ENCODE results near the gene CD55.
"Not testable (repeated sequence)": the region's sequence is repeated elsewhere in the genome, so short reads cannot be mapped to it uniquely, and the experiment has no call there.

Gene CD55

DNA sequence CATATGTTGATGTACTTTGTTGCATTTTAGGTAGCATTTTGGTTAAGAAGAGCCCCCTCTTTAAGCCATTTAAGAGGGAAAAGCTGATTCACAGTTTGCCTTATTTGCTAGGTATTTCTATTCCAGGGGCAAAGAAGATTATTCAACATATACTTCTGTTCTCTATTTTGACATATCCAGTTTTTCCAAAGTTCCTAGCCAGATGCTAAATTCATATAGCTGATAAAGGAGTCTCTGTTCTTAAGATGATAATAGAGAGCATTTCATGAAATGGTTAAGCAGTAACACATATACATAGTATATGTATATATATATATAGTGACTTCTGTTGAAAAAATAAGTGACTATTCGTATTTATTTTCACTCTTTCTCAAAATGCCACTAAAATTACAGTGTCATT, 15.5 kb upstream of the CD55 start:
- DNase-seq (ENCODE audit: low read depth): no peak

DNA sequence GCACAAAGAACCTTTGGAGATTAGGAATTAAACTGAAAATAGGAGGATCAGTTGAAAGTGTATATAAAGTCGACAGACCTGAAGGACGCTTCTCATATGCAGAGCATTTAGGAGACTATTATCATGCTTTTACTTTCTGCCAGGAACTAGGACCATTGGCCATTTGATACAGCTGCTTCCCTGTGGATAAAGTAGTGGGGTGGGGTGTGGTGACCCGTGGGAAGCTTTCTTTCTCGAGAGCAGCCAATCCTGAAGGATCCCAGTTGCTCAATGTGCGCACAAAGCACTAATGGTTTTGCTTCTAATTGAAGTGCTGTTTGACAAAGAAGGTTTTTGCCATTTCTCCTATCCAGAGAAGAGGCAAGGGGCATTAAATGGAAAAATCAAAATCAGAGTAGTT, 14.9 kb upstream of the CD55 start:
- DNase-seq (ENCODE audit: low read depth): no peak

DNA sequence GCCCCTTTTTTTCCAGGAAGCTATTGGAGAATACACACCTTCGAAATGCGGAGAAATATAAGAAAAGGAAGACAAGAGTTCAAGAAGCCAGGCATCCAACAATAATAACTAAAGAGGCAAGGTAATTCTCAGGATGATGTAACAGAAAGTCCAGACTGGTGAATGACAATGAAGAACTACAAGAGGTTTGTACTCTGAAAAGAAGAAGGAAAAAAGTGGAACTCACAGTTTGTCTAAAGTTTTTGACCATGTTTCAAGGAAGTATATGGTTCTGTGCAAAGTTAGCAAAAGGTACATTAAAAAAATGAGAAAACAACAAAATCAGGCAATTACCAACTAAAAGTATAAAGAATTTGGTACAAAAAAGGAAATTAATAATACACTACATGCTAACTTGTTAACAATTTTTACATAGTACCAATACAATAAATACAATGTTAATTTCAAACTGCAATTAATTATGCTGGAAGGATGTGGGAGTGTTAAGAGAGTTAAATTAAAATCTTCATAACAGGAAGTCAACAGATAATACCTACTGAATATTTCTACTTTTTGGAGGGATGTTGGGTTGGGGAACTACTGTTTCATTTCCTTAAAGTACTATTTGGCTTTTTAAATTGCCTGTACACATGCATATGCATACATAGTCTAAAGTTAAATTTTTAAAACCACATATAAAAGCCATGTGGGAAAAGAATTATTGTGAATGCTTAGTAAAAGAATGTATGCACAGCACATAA, 12.9 kb upstream of the CD55 start:
- DNase-seq (ENCODE audit: low read depth): no peak

DNA sequence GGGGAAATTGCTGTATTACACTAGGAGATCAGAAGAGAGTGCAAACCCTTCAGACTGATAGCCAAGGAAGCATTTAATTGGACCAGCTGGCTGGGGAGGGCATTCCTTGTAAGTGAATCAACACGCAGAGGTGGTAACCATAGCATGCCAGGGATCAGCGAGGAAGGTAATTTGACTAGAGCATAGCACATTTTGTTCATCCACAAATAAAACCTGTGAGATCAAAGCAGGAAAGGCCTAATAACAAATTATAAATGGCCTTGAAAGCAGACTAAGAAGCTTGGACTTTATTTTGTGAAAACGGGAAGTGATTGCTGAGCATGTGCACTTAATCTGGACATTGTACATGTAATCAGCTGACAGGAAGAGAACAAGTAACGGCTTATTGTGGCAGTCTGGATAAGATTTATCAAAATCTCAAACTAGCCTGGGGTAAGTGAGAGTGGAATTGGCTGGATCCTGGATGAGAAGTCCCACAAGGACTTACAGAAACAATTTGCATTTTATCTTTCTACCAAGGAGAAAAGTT, 11.7 kb upstream of the CD55 start:
- no peak for DNase-seq (ENCODE audit: low read depth)

DNA sequence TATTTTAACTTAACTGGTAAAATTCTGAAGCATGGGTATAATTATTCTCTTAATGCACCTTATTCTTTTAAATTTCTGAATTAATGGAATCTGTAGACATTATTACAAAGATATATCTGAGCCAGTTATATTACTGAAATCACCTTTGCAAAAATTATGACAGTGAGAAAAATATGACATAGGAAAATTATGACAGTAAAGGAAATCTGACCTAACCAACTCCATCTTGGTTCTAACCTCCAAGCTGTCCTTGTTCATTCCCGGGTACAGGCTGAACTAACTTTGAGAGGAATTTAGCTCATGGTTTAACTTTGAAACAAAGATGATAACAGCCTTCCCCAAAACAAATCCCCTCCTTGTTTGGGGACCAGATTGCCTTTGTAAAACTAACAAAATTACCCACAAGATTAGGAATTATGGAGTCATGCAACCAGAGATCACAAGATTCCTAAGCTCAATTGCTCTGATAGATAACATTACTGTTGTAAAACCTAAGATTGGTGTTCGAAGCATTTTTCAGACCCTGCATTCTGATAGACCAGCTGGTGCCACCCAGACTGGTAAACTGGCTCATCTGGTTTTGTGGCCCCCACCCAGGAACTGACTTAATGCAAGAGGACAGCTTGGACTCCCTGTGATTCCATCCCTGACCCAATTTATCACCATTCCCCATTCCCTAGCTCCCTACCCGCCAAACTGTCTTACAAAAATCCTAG, 9.4 kb upstream of the CD55 start:
- no peak for DNase-seq (ENCODE audit: low read depth)

DNA sequence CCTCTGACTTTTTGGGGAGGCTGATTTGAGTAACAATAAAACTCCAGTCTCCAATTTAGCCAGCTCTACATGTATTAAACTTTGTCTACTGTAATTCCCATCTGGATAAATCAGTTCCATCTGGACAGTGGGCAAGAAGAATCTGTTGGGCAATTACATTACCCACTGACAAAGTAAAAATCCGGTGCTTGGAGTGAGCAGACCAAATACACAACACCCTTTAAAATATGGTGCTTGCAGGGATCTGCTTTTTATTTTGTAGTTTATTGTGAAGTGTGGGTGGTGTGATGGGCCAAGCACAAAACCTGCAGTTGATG, 8.9 kb upstream of the CD55 start:
- no peak for DNase-seq (ENCODE audit: low read depth)

DNA sequence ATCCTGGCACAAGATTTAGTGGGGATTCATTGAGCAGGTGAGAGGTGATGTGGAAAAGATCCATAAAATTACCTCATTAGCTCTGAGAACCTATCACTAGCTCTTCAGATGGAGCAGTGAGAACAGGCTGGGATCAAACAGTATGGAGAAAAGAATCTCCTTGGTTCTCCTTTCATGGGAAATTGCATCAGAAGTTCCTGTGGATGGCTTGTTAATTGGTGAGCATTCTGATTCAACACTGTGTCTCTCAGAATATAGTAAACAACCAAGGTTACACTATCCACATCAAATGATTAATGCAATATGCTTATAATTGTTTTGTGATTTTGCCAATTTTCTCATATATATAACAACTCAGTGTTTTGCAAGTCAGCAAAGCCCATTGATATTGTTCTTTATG, 8.3 kb upstream of the CD55 start:
- no peak for DNase-seq (ENCODE audit: low read depth)

DNA sequence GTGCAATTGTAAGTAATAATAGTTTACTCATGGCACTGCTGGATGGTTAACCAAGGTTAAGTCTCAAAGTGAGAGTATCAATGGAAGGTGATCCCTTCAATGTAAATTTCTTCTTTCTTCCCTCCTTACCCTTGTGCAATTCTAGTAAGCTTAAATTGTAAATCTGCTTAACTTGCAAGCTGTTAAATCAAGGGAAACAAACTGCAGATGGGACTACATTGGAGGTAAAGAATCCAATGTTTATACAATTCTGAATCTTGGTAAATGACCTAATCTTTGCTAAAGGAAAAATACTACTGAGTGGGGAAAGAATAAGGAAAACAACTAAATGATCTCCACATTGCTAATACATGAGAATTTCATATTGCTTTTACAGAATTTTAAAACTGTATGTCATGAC, 6.7 kb upstream of the CD55 start:
- no peak for DNase-seq (ENCODE audit: low read depth)

DNA sequence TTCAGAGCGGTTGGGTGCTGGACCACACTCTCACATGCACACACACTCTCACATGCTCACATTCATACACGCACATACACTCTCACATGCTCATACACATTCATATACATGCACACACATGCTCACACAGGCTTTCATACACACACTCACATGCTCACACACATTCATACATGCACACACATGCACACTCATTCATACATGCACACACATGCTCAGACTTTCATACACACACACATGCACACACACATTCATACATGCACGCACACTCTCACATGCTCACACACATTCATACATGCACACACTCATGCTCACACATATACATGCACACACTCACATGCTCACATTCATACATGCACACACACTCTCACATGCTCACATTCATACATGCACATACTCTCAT, 6.0 kb upstream of the CD55 start:
- DNase-seq (ENCODE audit: low read depth): no peak

DNA sequence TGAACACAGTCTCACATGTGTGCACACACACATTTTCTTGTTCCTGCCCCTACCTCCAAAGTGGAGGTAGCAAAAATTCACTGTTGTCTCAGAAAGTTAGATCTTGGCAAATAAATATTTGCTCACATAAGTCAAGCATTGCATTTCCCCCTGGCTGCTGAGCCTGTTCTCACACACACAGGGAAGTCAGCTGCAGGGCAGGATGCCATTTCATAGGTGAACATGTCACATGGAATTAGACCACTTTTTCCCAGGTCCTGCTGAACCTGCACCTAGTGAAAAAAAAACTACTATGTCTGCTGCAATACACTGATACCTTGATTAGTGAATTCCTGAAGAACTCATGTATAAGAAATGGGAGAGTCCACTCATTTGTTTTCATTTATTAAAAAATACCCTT, 5.3 kb upstream of the CD55 start:
- DNase-seq (ENCODE audit: low read depth): no peak

DNA sequence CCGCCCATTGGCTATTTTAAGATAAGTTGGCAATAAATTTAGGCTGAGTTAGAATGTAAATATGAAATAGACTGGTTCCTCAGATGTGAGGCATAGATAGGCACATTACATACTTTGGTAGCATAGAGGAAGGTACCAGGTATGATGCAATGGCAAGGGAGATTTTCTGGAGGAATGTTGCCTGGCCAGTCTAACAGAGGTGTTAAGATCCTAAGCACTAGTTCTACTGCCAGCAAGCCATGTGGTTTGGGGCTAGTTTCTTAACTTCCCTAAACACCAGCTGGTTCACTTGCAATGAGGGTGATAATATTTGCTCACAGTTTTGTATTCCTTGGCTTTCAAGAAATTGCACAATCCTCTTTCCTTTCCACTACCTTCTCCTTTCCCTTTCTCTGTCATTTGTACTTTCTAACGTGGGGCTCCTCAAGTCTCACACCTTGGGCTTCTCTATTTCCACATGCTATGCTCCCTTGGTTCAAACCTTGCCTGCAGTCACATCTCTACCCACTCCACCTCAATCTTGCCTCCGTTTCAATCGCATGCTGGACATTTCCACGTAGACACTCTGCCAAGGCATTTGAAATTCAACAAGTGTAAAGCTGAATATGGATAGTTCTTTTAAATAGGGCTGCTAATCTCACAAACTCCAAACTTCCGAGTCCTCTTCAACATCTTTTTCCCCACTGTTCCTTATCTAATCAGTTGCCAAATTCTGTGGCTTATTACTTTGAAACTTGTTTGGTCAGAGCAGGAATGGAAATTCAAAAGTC, 4.7 kb upstream of the CD55 start:
- no peak for DNase-seq (ENCODE audit: low read depth)

DNA sequence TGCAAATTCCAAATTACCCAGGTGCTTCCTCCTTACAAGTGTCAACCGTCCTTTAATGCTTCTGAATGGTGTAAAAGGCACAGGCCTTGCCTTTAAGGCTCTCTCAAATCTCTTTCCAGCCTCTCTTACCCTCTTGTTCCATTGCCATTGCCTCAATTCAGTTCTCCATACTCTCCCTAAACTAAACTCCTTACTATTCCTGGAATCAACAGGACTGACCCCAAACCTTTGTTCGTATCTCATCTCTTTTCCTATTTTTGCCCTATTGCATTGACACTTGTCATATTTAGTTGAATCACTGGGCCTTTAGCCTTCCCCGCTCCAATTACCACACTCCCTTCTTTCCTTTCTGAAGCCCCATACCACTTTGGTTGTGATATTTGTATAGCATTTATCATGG, 3.9 kb upstream of the CD55 start:
- DNase-seq (ENCODE audit: low read depth): no peak

DNA sequence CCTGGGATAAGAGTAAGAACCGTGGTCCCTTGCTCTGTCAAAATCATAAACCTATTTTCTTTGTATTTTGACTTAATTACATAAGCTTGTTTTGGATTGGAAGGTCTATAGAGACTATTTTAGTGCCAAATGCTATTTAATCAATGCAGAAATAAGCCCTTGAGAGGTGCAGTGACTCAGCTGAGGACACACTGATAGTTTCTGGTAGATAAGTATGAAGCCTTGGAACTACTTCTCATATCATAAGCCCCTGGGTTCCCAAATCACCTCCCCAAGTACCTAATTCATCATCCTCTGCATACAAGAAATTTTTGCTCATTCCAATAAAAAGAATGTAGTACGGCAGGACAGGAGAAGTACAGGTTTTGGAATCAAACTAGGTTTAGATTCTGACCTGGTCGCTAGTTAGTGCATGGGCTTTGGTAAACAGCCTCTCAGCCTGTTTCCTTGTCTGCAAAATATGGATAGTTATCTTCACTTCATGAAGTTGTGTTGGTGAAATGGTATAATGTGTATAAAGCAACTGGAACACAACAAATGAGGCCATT, 3.3 kb upstream of the CD55 start:
- no peak for DNase-seq (ENCODE audit: low read depth)

DNA sequence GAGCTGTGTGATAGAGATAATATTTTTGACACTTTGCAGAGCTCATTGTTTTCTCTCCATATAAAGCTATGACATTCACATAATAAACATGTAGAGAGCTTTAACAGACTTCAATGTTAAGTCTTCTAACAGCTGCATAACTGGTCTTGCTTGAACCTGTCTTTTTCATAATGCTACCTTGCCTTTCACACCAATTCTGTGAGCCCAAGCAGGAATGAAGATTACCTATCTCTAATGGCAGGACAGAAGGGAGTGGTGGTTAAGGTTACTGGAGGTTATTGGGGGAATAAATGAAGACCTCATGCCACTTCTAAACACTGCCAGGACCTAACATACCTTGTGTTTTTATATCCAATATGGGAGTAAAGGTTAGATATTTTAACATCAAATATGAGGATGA, 2.3 kb upstream of the CD55 start:
- DNase-seq (ENCODE audit: low read depth): no peak

DNA sequence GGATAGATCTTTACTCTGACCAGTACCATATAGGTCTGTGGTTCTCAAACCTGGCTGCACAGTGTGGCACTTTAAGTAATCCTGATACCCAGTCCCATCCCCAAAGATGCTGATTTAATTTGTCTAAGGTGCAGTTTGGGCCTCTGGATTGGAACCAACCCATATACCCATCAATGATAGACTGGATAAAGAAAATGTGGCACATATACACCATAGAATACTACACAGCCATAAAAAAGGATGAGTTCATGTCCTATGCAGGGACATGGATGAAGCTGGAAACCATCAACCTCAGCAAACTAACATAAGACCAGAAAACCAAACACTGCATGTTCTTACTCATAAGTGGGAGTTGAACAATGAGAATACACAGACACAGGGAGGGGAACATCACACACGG, 1.4 kb upstream of the CD55 start:
- not testable (repeated sequence) for DNase-seq (ENCODE audit: low read depth)

DNA sequence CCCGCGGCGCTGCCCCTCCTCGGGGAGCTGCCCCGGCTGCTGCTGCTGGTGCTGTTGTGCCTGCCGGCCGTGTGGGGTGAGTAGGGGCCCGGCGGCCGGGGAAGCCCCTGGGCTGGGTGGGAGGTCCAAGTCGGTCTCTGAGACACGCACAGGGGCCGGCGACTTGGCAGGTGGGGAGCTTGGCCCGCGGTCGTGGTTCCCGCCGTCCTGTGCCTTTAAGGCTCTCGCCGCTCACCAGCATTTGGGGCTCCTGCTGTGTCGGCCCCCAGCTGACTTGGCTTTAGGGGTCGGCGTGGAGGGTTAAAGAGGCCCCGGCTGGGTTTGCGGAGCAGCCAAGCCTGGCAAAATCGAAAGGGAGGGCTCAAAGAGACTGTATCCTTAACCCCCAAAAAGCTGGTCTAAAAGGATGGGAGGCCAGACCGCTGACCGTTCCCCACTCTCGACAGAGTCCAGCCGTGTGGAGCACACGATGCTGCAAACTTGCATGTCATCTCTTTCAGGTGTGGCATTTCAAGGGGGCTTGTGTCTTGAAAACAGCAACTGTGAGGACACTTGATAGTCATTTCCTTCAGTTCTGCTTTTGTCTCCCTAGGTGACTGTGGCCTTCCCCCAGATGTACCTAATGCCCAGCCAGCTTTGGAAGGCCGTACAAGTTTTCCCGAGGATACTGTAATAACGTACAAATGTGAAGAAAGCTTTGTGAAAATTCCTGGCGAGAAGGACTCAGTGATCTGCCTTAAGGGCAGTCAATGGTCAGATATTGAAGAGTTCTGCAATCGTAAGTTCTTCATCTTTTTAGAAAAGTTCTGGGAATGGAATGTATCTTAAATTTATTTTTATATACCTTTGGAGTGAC, 540 bp downstream of the CD55 start:
- no peak for DNase-seq (ENCODE audit: low read depth)

DNA sequence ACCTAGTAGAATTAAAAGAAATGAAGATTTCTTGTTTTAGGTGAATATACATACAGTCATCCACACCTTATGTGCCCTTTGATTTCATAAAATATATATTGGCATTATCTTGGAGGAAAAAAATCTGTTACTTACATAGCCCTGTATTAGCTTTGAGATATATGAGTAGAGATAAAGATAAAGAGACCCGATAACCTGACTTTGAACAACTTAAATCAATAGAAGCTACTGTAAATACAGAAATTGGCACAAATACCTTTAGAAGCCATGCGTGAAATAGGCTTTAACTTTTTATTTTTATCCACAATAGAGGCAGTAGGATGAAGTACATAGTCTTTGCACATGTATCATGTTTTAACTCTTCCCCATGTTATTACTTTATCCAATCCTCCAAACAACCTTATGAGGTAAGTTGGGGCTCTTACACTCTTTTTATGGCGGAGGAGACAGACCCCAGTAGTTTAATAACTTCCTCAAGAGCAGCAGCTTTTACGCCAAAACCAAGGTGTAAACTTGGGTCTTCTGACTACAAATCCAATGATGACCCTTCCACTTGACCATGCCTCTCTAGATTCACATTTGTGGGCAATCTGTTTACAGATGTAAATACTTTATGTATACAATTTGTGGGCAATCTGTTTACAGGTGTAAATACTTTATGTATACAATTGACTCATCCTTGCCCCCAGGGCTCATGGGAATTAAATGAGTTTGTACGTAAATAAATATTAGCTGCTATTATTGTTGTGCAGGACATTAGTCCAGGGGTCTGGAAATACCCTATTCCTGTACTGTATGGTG, 2.1 kb downstream of the CD55 start:
- no peak for DNase-seq (ENCODE audit: low read depth)

DNA sequence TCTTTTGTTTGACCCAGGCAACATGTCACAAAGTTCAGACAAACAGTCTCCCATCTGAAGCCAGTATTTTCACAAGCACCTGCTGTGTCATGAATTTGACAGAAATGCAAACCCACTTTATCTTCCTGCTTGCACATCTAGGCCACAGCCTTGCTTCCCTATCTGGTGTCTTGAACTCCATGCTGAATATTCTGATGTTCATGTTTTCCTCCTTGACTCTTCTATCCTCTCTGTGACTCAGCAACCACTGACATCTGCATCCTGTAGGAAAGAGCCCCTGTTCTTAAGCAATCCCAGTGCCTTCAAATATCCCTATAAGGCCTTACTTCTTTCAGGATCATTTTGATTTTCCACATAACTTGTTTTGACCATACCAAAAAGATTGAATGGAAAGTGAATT, 6.5 kb downstream of the CD55 start:
- DNase-seq (ENCODE audit: low read depth): no peak

DNA sequence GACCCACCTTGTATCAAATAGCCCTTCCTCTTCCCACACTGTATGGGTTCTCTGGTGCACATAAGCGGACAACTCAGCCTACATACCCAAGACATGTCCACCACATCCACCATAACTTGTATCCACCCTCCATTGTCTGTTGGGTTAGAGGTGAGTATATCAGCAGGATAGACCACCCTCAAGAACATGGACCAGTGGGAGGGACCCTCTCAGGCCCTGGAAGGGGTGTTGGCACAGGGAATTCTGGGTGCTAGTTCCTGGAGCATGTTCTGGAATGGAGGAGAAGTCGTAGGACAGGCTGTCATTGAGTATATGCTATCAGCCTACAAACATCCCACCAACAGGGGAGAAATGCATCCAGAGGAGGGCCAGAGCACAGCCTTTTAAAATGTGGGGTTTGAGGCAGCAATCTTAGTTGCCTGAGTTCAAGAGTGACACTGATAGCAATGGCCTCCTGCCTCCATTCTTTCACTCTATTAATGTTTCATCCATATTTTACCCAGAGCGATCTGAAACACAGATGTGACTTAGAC, 7.5 kb downstream of the CD55 start:
- DNase-seq (ENCODE audit: low read depth): no peak

DNA sequence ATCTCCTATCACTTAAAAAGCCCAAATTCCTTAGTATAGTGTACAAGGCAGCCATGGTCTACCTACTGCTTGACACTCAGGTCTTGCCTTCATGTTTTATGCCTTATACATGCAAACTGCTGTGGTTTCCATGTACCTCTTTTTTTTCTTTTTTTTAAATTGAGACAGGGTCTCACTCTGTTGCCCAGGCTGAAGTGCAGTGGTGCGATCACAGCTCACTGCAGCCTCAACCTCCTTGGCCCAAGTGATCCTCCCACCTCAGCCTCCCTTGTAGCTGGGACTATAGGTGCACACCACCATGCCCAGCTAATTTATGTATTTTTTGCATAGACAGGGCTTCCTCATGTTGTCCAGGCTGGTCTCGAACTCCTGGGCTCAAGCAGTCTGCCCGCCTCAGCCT, 8.0 kb downstream of the CD55 start:
- DNase-seq (ENCODE audit: low read depth): no peak

Measured in GM04504 (cell line).